ENCODE results near the gene DRAXIN.

DNA sequence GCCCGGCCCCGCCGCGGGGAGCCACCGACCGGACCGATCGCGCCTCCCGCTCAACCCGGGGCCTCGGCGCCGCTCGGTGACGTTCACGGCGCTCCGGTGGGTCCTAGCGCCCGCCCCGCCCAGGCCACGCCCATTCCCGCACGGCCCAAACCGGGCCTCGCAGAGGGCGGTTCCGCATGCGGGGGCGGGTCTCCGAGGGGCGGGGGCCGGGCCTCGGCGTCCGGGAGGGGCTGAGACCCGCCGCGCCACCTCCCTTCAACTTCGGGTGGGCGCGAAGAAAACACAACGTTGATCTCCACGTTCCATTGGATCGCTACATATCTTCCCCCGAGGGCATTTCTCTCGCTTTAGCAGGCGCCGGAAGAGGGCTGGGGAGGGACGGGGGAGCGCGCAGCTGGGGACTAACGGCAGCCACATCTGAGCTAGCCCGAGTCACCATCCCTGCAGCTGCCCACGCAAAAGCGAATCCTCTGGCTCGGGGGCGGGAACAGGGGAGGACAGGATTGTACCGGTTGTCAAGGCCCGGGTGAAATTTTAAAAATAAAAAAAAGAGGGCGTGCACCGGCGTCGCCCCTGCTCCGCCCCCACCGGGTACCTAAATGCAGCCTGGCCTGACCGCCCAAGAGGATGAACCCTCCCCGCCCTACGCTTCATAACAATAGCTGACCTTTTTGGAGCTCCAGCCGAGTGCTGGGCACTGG lies 10.3 kb upstream of the DRAXIN start, which contains the start of gene MAD2L2:
- TF ChIP-seq POLR2A (IDR thresholded peaks at IDR 0.05; ENCODE audit: low read depth) (peak; percentile 75), CTCF (IDR thresholded peaks at IDR 0.05) (peak in 1 of 3 experiments; percentile 26), POLR2AphosphoS5 (IDR thresholded peaks at IDR 0.05) (peak; percentile 82 to 90)
